Breast epithelium (tissue), 4 donors: ENCODE measurements around the gene ACTL10. TPM values are rescaled to one million over a fixed set of nuclear protein-coding genes. Genes with fewer than 3 reads are reported as not detected.
A peak's percentile ranks its signal among the peaks of the same experiment; 100 is the strongest.

ENCODE experiments used
- DNase-seq, 2 donors: peaks; one replicate each; pipeline ENCODE4 v3.0.0-alpha.2; 2019; ENCODE audit warnings: low spot score in 2 of 2
- H3K27ac ChIP-seq, 2 donors: fragments of 200-600 bp; sonication (generic) in 1 of 2; one replicate each; pipeline ENCODE4 v1.5.1; 2016 to 2019; ENCODE audit warnings: mild to moderate bottlenecking in 1 of 2
- H3K27me3 ChIP-seq, 2 donors: fragments of 200-600 bp; sonication (generic) in 1 of 2; one replicate each; pipeline versions ENCODE4 v1.5.1 to v1.6.0; 2017 to 2019; ENCODE audit warnings: control low read depth in 1 of 2, mild to moderate bottlenecking in 1 of 2
- H3K36me3 ChIP-seq: fragments of 200-600 bp; one replicate; pipeline ENCODE4 v1.5.1; 2019
- H3K4me1 ChIP-seq, 2 donors: fragments of 200-600 bp; sonication (generic); one replicate each; pipeline ENCODE4 v1.5.1; 2016 to 2019; ENCODE audit warnings: control low read depth in 1 of 2
- H3K4me3 ChIP-seq, 3 donors: fragments of 200-600 bp; sonication (generic); 1 replicate in 2 of 3; 2 replicates in 1 of 3; pipeline ENCODE4 v1.5.1; 2016 to 2019; ENCODE audit warnings: mild to moderate bottlenecking in 3 of 3, moderate library complexity in 2 of 3
- H3K9me3 ChIP-seq, 2 donors: fragments of 200-600 bp; sonication (generic) in 1 of 2; one replicate each; pipeline ENCODE4 v1.5.1; 2016 to 2019; ENCODE audit warnings: control low read depth in 1 of 2
- POLR2A ChIP-seq: fragments of 450-650 bp; IDR thresholded peaks from one replicate; pipeline ENCODE4 v1.6.1; 2016; ENCODE audit warnings: antibody characterized with exemption, mild to moderate bottlenecking, moderate library complexity
- POLR2AphosphoS5 ChIP-seq, 3 donors: sonication (generic); formaldehyde crosslinking; IDR thresholded peaks; one replicate each; pipeline ENCODE4 v1.6.1; 2017; ENCODE audit warnings: antibody characterized with exemption in 3 of 3
- intact Hi-C: fragments of 100-400 bp; cut with DNase I; formaldehyde crosslinking; loops from one replicate; pipeline ENCODE4 v1.15.1; 2023; ENCODE audit warnings: low total_unique reads
- total RNA-seq, 3 donors: library from RNA; depleted of rRNA; stranded (reverse); fragments of >200 nt; gene quantifications; one replicate each; pipeline ENCODE4 v1.1.0, GENCODE V29; 2016
- TF ChIP-seq, protein P1 (sequence below), 3 donors: fragments of 450-650 bp; IDR thresholded peaks; one replicate each; pipeline ENCODE4 v1.5.1; 2016 to 2017; ENCODE audit warnings: antibody characterized with exemption in 3 of 3, mild to moderate bottlenecking in 3 of 3, moderate library complexity in 3 of 3

Gene ACTL10
- total RNA-seq, 3 donors from 2014 or later: 1.4 to 3.4 (median 2.6) TPM

DNA sequence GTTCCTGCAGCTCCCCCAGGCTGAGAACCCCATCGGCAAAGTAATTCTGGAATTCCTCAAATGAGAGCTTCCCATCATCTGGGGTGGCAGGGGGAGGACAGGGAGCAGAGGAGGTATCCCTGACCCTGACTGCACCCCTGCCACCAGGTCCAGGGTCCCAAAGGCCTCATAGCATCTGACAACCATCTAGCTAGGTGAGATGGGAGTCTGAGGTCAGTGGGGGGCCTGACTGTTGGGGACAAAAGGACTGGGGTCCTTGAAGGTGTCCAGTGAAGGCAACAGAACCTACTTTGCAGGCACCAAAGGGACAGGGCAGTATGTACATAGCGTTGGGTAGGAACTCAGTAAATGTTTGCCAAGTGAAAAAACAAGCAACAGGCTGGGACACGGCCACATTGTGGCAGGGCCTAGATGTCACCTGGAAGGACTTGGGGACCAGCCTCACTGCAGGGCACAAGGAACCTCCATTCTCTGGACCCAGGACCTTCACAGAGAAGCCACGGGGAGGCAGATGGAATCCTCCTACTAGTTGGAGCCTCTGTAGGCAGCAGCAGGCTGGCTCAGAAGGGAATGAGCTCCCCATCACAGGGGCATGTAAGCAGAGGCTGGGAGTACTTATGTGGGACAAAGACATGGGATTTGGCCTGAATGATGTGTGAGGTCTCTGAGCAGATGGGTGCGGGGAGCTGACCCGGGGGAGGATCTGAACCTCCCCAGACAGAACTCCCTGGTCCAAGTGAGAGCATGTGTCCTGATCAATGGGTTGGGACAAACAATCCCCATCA is 4.2 kb downstream of the ACTL10 start:
- H3K27ac ChIP-seq: peak overlapping the region; percentile 17 to 26
- DNase-seq: no peak
- H3K4me1 ChIP-seq: peaks cover 0 to 4% of the 10 kb centered on the region in 2 donors
- TF ChIP-seq, protein P1, sequence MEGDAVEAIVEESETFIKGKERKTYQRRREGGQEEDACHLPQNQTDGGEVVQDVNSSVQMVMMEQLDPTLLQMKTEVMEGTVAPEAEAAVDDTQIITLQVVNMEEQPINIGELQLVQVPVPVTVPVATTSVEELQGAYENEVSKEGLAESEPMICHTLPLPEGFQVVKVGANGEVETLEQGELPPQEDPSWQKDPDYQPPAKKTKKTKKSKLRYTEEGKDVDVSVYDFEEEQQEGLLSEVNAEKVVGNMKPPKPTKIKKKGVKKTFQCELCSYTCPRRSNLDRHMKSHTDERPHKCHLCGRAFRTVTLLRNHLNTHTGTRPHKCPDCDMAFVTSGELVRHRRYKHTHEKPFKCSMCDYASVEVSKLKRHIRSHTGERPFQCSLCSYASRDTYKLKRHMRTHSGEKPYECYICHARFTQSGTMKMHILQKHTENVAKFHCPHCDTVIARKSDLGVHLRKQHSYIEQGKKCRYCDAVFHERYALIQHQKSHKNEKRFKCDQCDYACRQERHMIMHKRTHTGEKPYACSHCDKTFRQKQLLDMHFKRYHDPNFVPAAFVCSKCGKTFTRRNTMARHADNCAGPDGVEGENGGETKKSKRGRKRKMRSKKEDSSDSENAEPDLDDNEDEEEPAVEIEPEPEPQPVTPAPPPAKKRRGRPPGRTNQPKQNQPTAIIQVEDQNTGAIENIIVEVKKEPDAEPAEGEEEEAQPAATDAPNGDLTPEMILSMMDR (IDR thresholded peaks at IDR 0.05): no peak
- TF ChIP-seq POLR2A: peak; percentile 10
- TF ChIP-seq POLR2AphosphoS5 (IDR thresholded peaks at IDR 0.05): no peak
- no peaks in the 10 kb centered on the region for H3K27me3 ChIP-seq
- intact Hi-C loops: no loop called here
- H3K9me3 ChIP-seq: no peaks in the 10 kb centered on the region
- no peaks in the 10 kb centered on the region for H3K36me3 ChIP-seq
- H3K4me3 ChIP-seq: no peak overlapping the region

DNA sequence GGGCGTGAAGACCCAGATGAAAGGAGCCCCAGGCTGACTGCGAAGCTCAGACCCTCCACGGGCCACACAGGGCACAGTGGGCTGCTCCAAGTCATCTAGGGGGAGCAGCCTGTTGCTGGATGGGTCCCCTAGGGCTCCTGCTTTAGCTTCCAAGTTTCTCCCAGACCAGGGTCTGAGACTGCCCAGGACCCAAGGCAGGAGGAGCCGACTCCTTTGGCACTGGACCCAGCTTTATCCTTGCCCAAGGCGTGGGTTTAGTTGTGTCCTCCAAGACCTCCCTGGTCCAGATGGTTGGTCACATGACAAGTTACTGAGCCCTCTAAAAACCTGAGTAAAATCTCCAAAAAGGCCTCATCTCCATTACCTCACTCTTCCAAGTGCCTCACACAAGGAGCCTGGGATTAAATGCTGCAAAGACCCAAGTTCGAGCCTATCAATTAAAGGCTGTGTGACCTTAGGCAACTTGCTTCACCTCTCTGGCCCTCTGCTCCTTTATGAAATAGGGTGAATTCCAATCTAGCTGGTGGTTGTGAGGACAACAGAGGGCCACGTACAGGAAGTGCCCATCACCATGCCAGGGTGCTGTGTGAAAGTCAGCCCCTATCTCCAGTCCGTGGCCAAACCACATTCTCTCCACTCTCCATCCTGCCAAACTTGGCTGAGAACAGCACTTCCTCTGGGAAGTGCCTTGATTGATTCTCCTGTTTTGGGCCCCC is 5.0 kb downstream of the ACTL10 start:
- Histone ChIP-seq H3K27me3 (no peaks in the 10 kb centered on the region), H3K4me3 (no peak overlapping the region), H3K27ac (peak overlapping the region; percentile 17 to 26), H3K9me3 (no peaks in the 10 kb centered on the region), H3K36me3 (no peaks in the 10 kb centered on the region), H3K4me1 (peaks cover 0 to 4% of the 10 kb centered on the region in 2 donors)
- no peak for DNase-seq
- intact Hi-C loops: no loop called here
- TF ChIP-seq POLR2AphosphoS5 (IDR thresholded peaks at IDR 0.05): no peak
- TF ChIP-seq, protein P1 (IDR thresholded peaks at IDR 0.05): no peak
- no peak for TF ChIP-seq POLR2A

GRCh38 chr20:33672426-33673113 is 5.8 kb downstream of the ACTL10 start:
- intact Hi-C loops: no loop called here
- Histone ChIP-seq H3K4me3 (peak overlapping the region; percentile 67 to 78 (median 73)), H3K27me3 (no peaks in the 10 kb centered on the region), H3K27ac (peak overlapping the region; percentile 10 to 93), H3K9me3 (no peaks in the 10 kb centered on the region), H3K36me3 (no peaks in the 10 kb centered on the region), H3K4me1 (peaks cover 0 to 4% of the 10 kb centered on the region in 2 donors)
- TF ChIP-seq, protein P1 (IDR thresholded peaks at IDR 0.05): no peak
- TF ChIP-seq POLR2AphosphoS5 (IDR thresholded peaks at IDR 0.05): no peak
- no peak for TF ChIP-seq POLR2A
- DNase-seq: no peak

DNA sequence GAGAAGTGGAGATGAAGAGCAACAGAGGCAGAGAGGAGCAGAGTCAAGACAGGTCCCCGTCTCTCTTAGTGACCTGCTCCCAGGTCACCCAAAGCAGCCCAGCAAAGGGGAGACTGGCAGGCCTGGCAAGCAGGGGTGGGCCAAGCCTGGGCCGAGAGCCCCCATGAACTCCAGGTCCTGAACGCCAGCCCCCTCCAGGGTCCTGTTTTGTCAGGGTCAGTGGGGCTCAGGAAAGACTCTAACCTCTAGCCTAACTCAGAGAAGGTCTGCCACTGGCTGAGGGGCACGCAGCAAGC is 6.3 kb downstream of the ACTL10 start:
- intact Hi-C loops: no loop called here
- no peak for DNase-seq

More for the DNA sequence above, 6.3 kb downstream of the ACTL10 start:
- peak overlapping the region; percentile 67 to 78 (median 73) for H3K4me3 ChIP-seq
- H3K36me3 ChIP-seq: no peaks in the 10 kb centered on the region
- no peaks in the 10 kb centered on the region for H3K27me3 ChIP-seq
- H3K9me3 ChIP-seq: no peaks in the 10 kb centered on the region
- H3K27ac ChIP-seq: peak overlapping the region; percentile 84 to 93
- TF ChIP-seq POLR2A (no peak), POLR2AphosphoS5 (IDR thresholded peaks at IDR 0.05) (no peak)
- TF ChIP-seq, protein P1 (IDR thresholded peaks at IDR 0.05): no peak
- H3K4me1 ChIP-seq: peaks cover 0 to 4% of the 10 kb centered on the region in 2 donors
